ENCODE results near the gene HCFC1R1. TPM values are rescaled to one million over a fixed set of nuclear protein-coding genes. Genes with fewer than 3 reads are reported as not detected.
A peak's percentile ranks its signal among the peaks of the same experiment; 100 is the strongest.

Gene HCFC1R1
- total RNA-seq, 1 donor from 2014 or later = 65.7 TPM

GRCh38 chr16:3062553-3062952 lies 38.8 kb upstream of the HCFC1R1 start:
- no peak for DNase-seq (ENCODE audit: low spot score in 2 of 2, unreplicated experiment in 2 of 2)
- no peak overlapping the region for H3K4me3 Mint-ChIP-seq
- H3K27ac Mint-ChIP-seq = no peak overlapping the region
- TF ChIP-seq CTCF (IDR thresholded peaks at IDR 0.05; ENCODE audit: unreplicated experiment) = no peak
- H3K36me3 Mint-ChIP-seq = no peaks in the 10 kb centered on the region
- no peaks in the 10 kb centered on the region for H3K9me3 Mint-ChIP-seq
- H3K4me1 Mint-ChIP-seq = peaks cover 12% of the 10 kb centered on the region
- no peaks in the 10 kb centered on the region for H3K27me3 Mint-ChIP-seq (ENCODE audit: low read depth)

DNA sequence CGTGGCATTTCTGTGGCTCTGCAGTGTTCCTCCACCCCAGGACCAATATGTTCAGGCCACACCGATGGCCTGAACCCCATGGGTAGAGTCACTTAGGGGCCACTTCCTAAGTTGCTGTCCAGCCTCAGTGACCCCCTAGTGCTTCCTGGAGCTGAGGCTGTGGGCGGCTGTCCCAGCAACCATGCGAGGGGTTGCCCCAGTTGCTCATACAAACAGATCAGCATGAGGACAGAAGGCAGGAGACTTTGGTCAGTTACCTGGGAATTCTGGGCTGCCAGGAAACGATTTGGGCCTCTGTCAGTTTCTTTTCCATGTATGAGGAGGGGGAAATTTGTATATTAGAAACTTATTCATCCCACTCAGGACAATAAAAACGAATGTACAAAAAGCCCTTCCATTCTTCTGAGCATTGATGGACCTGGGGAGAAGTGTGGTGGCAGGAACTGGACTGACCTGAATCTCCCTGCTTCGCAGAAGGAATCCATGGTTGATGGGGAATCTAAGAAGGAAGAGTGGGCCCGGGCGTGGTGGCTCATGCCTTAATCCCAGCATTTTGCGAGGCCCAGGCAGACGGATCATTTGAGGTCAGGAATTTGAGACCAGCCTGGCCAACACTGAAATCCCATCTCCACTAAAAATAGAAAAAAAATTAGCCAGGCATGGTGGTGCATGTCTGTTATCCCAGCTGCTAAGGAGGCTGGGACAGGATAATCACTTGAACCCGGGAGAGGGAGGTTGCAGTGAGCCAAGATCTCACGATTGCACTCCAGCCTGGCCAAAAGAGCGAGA lies 36.8 kb upstream of the HCFC1R1 start:
- H3K27me3 Mint-ChIP-seq (ENCODE audit: low read depth) = no peaks in the 10 kb centered on the region
- no peaks in the 10 kb centered on the region for H3K36me3 Mint-ChIP-seq
- peaks cover 10% of the 10 kb centered on the region for H3K4me1 Mint-ChIP-seq
- DNase-seq (ENCODE audit: low spot score in 2 of 2, unreplicated experiment in 2 of 2) = no peak
- H3K27ac Mint-ChIP-seq = peak overlapping the region; percentile 75
- TF ChIP-seq CTCF (IDR thresholded peaks at IDR 0.05; ENCODE audit: unreplicated experiment) = no peak
- peak overlapping the region; percentile 69 for H3K4me3 Mint-ChIP-seq
- H3K9me3 Mint-ChIP-seq = no peaks in the 10 kb centered on the region

- no peaks in the 10 kb centered on the region for H3K36me3 Mint-ChIP-seq
- no peak for DNase-seq (ENCODE audit: low spot score in 2 of 2, unreplicated experiment in 2 of 2)
- no peaks in the 10 kb centered on the region for H3K27me3 Mint-ChIP-seq (ENCODE audit: low read depth)
- H3K9me3 Mint-ChIP-seq = no peaks in the 10 kb centered on the region
- TF ChIP-seq CTCF (IDR thresholded peaks at IDR 0.05; ENCODE audit: unreplicated experiment) = no peak
- peak overlapping the region; percentile 69 for H3K4me3 Mint-ChIP-seq
- H3K4me1 Mint-ChIP-seq = peaks cover 8% of the 10 kb centered on the region
- H3K27ac Mint-ChIP-seq = peak overlapping the region; percentile 75
Measured at GRCh38 chr16:3059723-3060242, 36.0 kb upstream of the HCFC1R1 start.

DNA sequence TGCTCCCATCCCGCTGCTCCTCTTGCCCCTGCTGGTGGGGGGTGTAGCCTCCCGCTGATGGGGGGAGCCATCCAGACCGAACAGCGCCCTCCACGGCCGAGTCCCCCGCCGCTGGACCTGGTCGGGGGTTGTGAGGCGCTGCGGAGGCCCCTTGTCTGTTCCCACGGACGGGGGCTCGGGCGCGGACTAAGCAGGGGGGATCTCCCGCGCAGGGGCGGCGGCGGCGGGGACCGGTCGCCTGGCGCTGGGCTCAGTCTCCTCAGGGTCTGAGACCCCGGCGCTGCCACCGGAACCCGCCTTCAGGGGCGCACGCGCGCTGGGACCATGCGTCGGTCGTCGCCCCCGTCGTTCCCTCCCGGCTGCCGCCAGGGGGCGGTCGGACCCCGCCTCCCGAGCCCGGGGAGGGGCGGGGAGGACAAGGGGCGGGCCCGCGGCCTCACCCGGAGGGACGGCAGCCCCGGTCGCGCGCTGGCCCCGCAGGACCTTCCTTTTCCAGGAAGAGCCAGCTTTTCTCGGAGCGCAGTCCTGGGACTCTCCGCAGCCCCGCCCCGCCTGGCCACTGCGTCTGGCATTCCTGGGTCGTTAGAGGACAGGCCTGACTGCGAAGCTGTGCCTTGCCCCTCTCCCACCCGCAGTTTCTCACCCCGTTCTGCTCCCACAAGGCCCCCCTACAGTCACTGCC lies 35.4 kb upstream of the HCFC1R1 start:
- Mint-ChIP-seq H3K4me3 (peak overlapping the region; percentile 79), H3K9me3 (no peaks in the 10 kb centered on the region)
- DNase-seq (ENCODE audit: low spot score in 2 of 2, unreplicated experiment in 2 of 2) = peak; percentile 84 to 94

More for the DNA sequence above, 35.4 kb upstream of the HCFC1R1 start:
- Mint-ChIP-seq H3K27ac (peak overlapping the region; percentile 75), H3K36me3 (no peaks in the 10 kb centered on the region), H3K4me1 (peaks cover 8% of the 10 kb centered on the region), H3K27me3 (ENCODE audit: low read depth) (no peaks in the 10 kb centered on the region)
- peak; percentile 97 for TF ChIP-seq CTCF (IDR thresholded peaks at IDR 0.05; ENCODE audit: unreplicated experiment)
